Islet precursor cell (in vitro differentiated cells): ENCODE measurements around the gene C1orf74.

Experiments used
- DNase-seq: peaks from one replicate; pipeline ENCODE4 v3.0.0-alpha.2; 2018

Gene C1orf74

DNA sequence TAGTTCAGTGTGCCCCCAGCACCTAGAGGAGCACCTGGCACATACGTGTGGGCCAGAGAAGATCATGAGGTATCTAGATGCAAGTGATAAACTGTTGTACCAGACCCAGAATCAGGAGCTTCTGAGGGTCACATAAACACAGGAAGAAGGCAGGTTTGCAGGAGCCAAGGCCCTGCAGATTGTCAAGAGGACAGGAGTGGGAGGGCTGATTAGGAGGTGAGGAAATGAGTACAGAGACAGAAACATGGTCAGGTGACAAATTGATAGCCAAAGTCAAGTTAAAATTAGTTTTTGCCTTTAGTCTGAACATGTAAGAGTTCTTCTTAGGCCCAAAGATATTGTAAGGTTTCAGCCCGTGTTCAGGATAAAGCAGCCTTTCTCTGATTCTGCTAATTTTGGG, 42.5 kb downstream of the C1orf74 start:
- no peak for DNase-seq

DNA sequence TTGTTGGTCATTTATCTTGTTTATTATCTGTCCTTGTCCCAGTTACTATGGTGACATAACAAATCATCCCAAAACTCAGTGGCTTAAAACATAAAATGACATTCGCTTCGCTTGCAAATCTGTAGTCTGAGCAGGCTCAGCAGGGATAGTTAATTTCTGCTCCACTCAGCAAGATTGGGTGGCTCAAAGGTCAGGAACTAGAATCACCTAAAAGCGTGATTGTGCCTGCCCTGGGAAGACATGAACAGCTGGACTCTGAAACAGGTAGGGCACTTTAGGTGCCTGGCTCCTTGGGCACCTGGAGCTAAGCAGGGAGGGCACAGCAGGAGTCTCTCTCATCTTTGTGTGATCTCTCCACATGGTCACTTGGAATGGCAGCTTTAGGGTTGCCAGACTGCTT, 43.2 kb downstream of the C1orf74 start:
- DNase-seq = no peak

DNA sequence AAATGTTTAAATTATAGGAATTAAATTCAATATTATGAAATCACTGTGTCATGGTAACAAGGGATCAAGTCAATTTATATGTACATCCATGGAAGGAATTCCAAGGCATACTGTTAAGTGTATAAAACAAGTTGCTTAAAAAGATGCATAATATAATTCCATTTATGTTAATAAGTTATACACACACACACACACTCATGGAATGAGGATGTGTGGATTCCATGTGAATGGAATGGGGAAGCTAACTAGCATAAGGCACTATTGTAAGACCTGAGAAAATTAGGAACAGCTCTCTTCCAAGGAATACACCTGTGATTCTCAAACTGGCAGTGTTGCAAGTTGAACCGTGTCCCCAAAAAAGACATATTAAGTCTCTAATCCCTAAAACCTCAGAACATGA, 46.1 kb downstream of the C1orf74 start:
- no peak for DNase-seq

GRCh38 chr1:209737118-209737505, 47.2 kb downstream of the C1orf74 start:
- DNase-seq = no peak

DNA sequence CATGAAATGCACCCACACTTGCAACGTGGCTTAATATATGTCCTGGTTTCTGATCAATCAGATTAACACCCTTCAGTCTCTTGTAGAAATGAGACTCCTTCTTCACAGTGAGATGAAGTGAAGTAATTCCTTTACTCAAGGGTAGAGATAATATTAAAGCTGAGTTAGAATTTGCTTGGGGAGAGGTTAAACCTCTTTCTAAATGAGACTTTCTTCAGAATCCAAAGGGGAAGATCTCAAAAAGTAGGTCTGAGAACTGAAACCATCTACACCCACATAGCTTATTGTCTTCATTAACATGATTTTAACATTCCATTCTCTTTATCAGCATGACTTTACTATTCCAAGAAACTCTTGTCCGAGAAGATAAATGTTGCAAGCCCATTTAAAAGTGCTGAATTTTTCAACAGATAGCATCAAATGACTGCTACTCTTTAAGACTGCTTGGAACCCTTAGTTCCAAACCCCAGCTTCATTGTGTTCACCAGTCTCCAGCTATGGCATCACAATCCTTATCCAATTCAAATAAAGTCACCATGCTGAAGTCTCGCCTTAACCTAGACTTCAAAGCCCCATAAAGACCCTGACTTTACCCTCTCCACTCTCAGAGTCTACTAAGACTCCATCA, 47.8 kb downstream of the C1orf74 start:
- no peak for DNase-seq

- no peak for DNase-seq
These were observed 50.8 kb downstream of the C1orf74 start for GRCh38 chr1:209733409-209734192.

- DNase-seq = no peak
These were observed 51.6 kb downstream of the C1orf74 start for GRCh38 chr1:209732725-209733124.

GRCh38 chr1:209729436-209729835, 54.9 kb downstream of the C1orf74 start:
- DNase-seq = no peak
